HCT116 (cell line): Measurements from ENCODE around the gene PRPH. TPM values are rescaled to one million over a fixed set of nuclear protein-coding genes. Genes with fewer than 3 reads are reported as not detected.

Source experiments
- ATAC-seq: fragments of 200-7000 bp; cut with Tn5 transposase; 2 replicates; pipeline ENCODE4 v1.9.1; 2020; ENCODE audit warnings: mild to moderate bottlenecking, moderate library complexity
- BruUV-seq: library from RNA; stranded (reverse); fragments of 400-500 nt; replicated peaks from 2 replicates; lab custom pipeline; 2021; lab: Mats Ljungman, UMichigan
- CTCF ChIA-PET: fragments of 300-600 bp; sonication (Branson Sonifier 250); formaldehyde crosslinking; loops from one replicate; lab custom pipeline; 2021; ENCODE audit warnings: antibody characterized with exemption; lab: Charles Lee
- POLR2A ChIA-PET: fragments of 300-600, 350-600 bp; sonication (Branson Sonifier 250); formaldehyde crosslinking; loops from one replicate; lab custom pipeline; 2021; ENCODE audit warnings: antibody characterized with exemption; lab: Charles Lee
- RAD21 ChIA-PET, 2 experiments: fragments of 300-600 bp; sonication (Branson Sonifier 250); formaldehyde crosslinking; loops; one replicate each; lab custom pipeline; 2023; ENCODE audit warnings: low total read pairs in 2 of 2; ENCODE audit not compliant: uncharacterized antibody in 2 of 2, unreplicated experiment in 2 of 2, low non-redundant PET in 1 of 2; lab: Charles Lee
- DNase-seq: peaks from one replicate; pipeline ENCODE4 v3.0.0-alpha.2; 2010; ENCODE audit warnings: low read depth, low spot score
- H2AFZ ChIP-seq: fragments of 200-600 bp; shearing (Covaris generic), sonication (generic); 2 replicates; pipeline ENCODE4 v1.6.1; 2017; ENCODE audit warnings: low read depth, mixed run types, mixed read lengths, antibody characterized with exemption, low read length; ENCODE audit not compliant: poor library complexity, severe bottlenecking
- H3K27ac ChIP-seq: 2 replicates; pipeline ENCODE4 v1.5.1; 2012; ENCODE audit warnings: low read depth, low read length
- H3K27me3 ChIP-seq: fragments of 200-600 bp; sonication (generic); 2 replicates; pipeline ENCODE4 v1.6.1; 2016; ENCODE audit warnings: mixed run types, low read length, mixed read lengths; ENCODE audit not compliant: insufficient read depth
- H3K36me3 ChIP-seq, 2 experiments: fragments of 200-500 bp in 1 of 2; fragments of 200-600 bp in 1 of 2; sonication (Bioruptor generic) in 1 of 2; sonication (generic) in 1 of 2; 2 replicates each; pipeline versions ENCODE4 v1.5.1 to v1.6.1; 2014 to 2016; ENCODE audit warnings: low read length in 2 of 2, inconsistent platforms in 1 of 2, mixed read lengths in 1 of 2, mixed run types in 1 of 2; ENCODE audit not compliant: insufficient read depth in 2 of 2, control insufficient read depth in 1 of 2
- H3K4me1 ChIP-seq, 2 experiments: fragments of 200-600 bp in 1 of 2; sonication (generic) in 1 of 2; 2 replicates each; pipeline versions ENCODE4 v1.5.1 to v1.6.1; 2012 to 2017; ENCODE audit warnings: low read length in 2 of 2, inconsistent platforms in 1 of 2, mild to moderate bottlenecking in 1 of 2, mixed read lengths in 1 of 2, mixed run types in 1 of 2, moderate library complexity in 1 of 2; ENCODE audit not compliant: insufficient read depth in 2 of 2, control insufficient read depth in 1 of 2
- H3K4me2 ChIP-seq: fragments of 200-600 bp; sonication (generic); 2 replicates; pipeline ENCODE4 v1.6.1; 2017; ENCODE audit warnings: mixed run types, low read length, mixed read lengths
- H3K4me3 ChIP-seq, 2 experiments: fragments of 200-600 bp in 1 of 2; sonication (generic) in 1 of 2; replicated peaks in 1 of 2; 2 replicates each; pipeline ENCODE4 v1.5.1; 2011 to 2016; ENCODE audit warnings: low read length in 2 of 2, control low read depth in 1 of 2, low read depth in 1 of 2, mild to moderate bottlenecking in 1 of 2, mixed read lengths in 1 of 2, mixed run types in 1 of 2
- H3K79me2 ChIP-seq: fragments of 200-600 bp; sonication (generic); 2 replicates; pipeline ENCODE4 v1.6.1; 2017; ENCODE audit warnings: mild to moderate bottlenecking, mixed run types, low read length, moderate library complexity, mixed read lengths; ENCODE audit not compliant: insufficient read depth
- H3K9ac ChIP-seq: fragments of 200-600 bp; sonication (generic); 2 replicates; pipeline ENCODE4 v1.6.1; 2016; ENCODE audit warnings: low read length, mixed read lengths
- H3K9me2 ChIP-seq: fragments of 200-600 bp; sonication (generic), shearing (Covaris generic); 2 replicates; pipeline ENCODE4 v1.6.1; 2017; ENCODE audit warnings: mixed run types, mild to moderate bottlenecking, moderate library complexity; ENCODE audit not compliant: insufficient read depth
- H3K9me3 ChIP-seq, 2 experiments: fragments of 200-500 bp in 1 of 2; fragments of 200-600 bp in 1 of 2; sonication (Bioruptor generic) in 1 of 2; sonication (generic) in 1 of 2; 2 replicates each; pipeline ENCODE4 v1.6.1; 2014 to 2017; ENCODE audit warnings: low read length in 2 of 2, mixed read lengths in 2 of 2, inconsistent platforms in 1 of 2, low read depth in 1 of 2, mild to moderate bottlenecking in 1 of 2, mixed run types in 1 of 2, moderate library complexity in 1 of 2; ENCODE audit not compliant: control insufficient read depth in 1 of 2, insufficient read depth in 1 of 2
- H4K20me1 ChIP-seq: fragments of 200-600 bp; sonication (generic), shearing (Covaris generic); 2 replicates; pipeline ENCODE4 v1.6.1; 2017; ENCODE audit warnings: mixed run types, mild to moderate bottlenecking, moderate library complexity; ENCODE audit not compliant: insufficient read depth
- CBX3 ChIP-seq: IDR thresholded peaks from 2 replicates; pipeline ENCODE4 v1.6.1; 2012; ENCODE audit warnings: low read depth
- ELF1 ChIP-seq: IDR thresholded peaks from 2 replicates; pipeline ENCODE4 v1.6.1; 2012; ENCODE audit warnings: low read depth, borderline replicate concordance
- FOSL1 ChIP-seq: IDR thresholded peaks from 2 replicates; pipeline ENCODE4 v1.6.1; 2012; ENCODE audit warnings: low read depth
- POLR2A ChIP-seq: IDR thresholded peaks from 2 replicates; pipeline ENCODE4 v1.7.0; 2011; ENCODE audit warnings: borderline replicate concordance; ENCODE audit not compliant: insufficient read depth, insufficient read length; ENCODE audit errors: extremely low read depth
- POLR2AphosphoS5 ChIP-seq: IDR thresholded peaks from 2 replicates; pipeline ENCODE4 v1.6.1; 2011; ENCODE audit warnings: mild to moderate bottlenecking, low read depth, low read length, moderate library complexity
- SIN3A ChIP-seq: IDR thresholded peaks from 2 replicates; pipeline ENCODE4 v1.6.1; 2012; ENCODE audit warnings: low read depth
- SP1 ChIP-seq: IDR thresholded peaks from 2 replicates; pipeline ENCODE4 v1.6.1; 2012; ENCODE audit warnings: low read depth
- SRF ChIP-seq: IDR thresholded peaks from 2 replicates; pipeline ENCODE4 v1.6.1; 2012; ENCODE audit warnings: low read depth
- ZFX ChIP-seq: fragments of 450-650 bp; IDR thresholded peaks from 2 replicates; pipeline ENCODE4 v1.6.1; 2017
- intact Hi-C: fragments of 100-400 bp; cut with micrococcal nuclease; formaldehyde crosslinking; loops from 2 replicates; pipeline ENCODE4 v1.10.0; 2022
- total RNA-seq: library from RNA; stranded (reverse); gene quantifications from one replicate; pipeline ENCODE4 v1.2.1, GENCODE V29; 2021; ENCODE audit not compliant: unreplicated experiment
- TF ChIP-seq, protein P1 (sequence below): IDR thresholded peaks from 2 replicates; pipeline ENCODE4 v1.6.1; 2012
- TF ChIP-seq, protein P2 (sequence below): IDR thresholded peaks from 2 replicates; pipeline ENCODE4 v1.6.1; 2011; ENCODE audit warnings: mild to moderate bottlenecking, low read length, moderate library complexity; ENCODE audit not compliant: insufficient replicate concordance; ENCODE audit errors: extremely low read depth

Gene PRPH
- total RNA-seq, 1 experiment from 2014 or later: 6.7 TPM

DNA sequence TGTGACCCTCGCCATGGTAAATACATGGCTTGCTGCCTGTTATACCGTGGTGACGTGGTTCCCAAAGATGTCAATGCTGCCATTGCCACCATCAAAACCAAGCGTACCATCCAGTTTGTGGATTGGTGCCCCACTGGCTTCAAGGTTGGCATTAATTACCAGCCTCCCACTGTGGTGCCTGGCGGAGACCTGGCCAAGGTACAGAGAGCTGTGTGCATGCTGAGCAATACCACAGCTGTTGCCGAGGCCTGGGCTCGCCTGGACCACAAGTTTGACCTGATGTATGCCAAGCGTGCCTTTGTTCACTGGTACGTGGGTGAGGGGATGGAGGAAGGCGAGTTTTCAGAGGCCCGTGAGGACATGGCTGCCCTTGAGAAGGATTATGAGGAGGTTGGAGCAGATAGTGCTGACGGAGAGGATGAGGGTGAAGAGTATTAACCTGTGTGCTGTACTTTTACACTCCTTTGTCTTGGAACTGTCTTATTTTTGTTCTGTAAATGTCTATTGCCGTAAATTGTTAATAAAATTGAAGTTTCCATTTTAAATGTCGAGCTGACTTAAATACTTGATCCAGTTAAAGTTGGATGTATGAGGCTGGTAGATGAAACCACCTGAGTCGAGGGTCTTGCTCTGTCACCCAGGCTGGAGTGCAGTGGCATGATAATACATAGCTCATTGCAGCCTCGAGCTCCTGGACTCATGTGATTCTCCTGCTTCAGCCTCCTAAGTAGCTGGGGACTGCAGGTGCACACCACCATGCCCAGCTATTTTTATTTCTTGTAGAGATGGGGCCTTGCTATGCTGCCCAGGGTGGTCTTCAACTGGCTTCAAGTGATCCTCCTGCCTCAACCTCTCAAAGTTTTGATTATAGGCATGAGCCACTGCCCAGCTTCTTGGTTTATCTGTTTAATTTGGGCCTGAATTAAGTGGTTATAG is 21.9 kb upstream of the PRPH start:
- Histone ChIP-seq H3K9me2 (no peaks in the 10 kb centered on the region), H3K4me1 (peaks cover 0 to 9% of the 10 kb centered on the region in 2 experiments; a peak in 2 of 4 replicates)
- TF ChIP-seq POLR2AphosphoS5: peak; percentile 42; the same call in 1 of the 2 replicates
- TF ChIP-seq SIN3A: peak; percentile 12; the same call in 1 of the 2 replicates
- no peak for TF ChIP-seq FOSL1
- TF ChIP-seq, all 23 proteins: peak for 2
- RAD21 ChIA-PET: no interaction called here
- no peak overlapping the region for H3K4me2 ChIP-seq
- intact Hi-C loops: no loop called here
- H2AFZ ChIP-seq: no peak overlapping the region
- ATAC-seq (peak; percentile 20; the same call in 1 of the 2 replicates), DNase-seq (no peak)
- peaks cover 23 to 46% of the 10 kb centered on the region in 2 experiments for H3K36me3 ChIP-seq
- H3K9ac ChIP-seq: no peak overlapping the region
- no peak overlapping the region for H3K4me3 ChIP-seq
- TSS peak; percentile 9 for BruUV-seq
- H3K27me3 ChIP-seq: no peaks in the 10 kb centered on the region
- CTCF ChIA-PET: no interaction called here
- H3K9me3 ChIP-seq: no peaks in the 10 kb centered on the region
- peaks cover 40% of the 10 kb centered on the region; the same call in 1 of the 2 replicates for H4K20me1 ChIP-seq
- H3K27ac ChIP-seq: no peak overlapping the region
- peaks cover 39% of the 10 kb centered on the region for H3K79me2 ChIP-seq
- POLR2A ChIA-PET: interaction anchor here (1.0 kb wide), 1 partner anchor 8 kb away, joined by 3 read pairs; the partner anchor contains the start of gene TUBA1C

GRCh38 chr12:49273726-49274395 is 21.1 kb upstream of the PRPH start:
- ATAC-seq (peak; percentile 46), DNase-seq (no peak)
- H3K4me2 ChIP-seq: no peak overlapping the region
- intact Hi-C loops: no loop called here
- no peak overlapping the region for H3K9ac ChIP-seq
- CTCF ChIA-PET: no interaction called here
- no TSS peak for BruUV-seq
- peaks cover 35% of the 10 kb centered on the region; the same call in 1 of the 2 replicates for H4K20me1 ChIP-seq
- H3K27me3 ChIP-seq: no peaks in the 10 kb centered on the region
- H3K27ac ChIP-seq: no peak overlapping the region
- POLR2A ChIA-PET: interaction anchor here (0.6 to 1.0 kb wide), 2 partner anchors 9 to 350 kb away, joined by 3 read pairs; partner anchors contain the start of genes PRPF40B and TUBA1C
- no peaks in the 10 kb centered on the region for H3K9me2 ChIP-seq
- RAD21 ChIA-PET: no interaction called here
- H3K4me1 ChIP-seq: peaks cover 0 to 2% of the 10 kb centered on the region in 2 experiments; a peak in 2 of 4 replicates
- H3K36me3 ChIP-seq: peaks cover 23 to 42% of the 10 kb centered on the region in 2 experiments
- no peaks in the 10 kb centered on the region for H3K9me3 ChIP-seq
- no peak overlapping the region for H3K4me3 ChIP-seq
- H3K79me2 ChIP-seq: peaks cover 31% of the 10 kb centered on the region
- H2AFZ ChIP-seq: no peak overlapping the region
- TF ChIP-seq ZFX (no peak), POLR2A (no peak), CBX3 (no peak), POLR2AphosphoS5 (no peak; the same call in 1 of the 2 replicates), SRF (no peak), SIN3A (no peak), SP1 (no peak), ELF1 (no peak)
- TF ChIP-seq, protein P1, sequence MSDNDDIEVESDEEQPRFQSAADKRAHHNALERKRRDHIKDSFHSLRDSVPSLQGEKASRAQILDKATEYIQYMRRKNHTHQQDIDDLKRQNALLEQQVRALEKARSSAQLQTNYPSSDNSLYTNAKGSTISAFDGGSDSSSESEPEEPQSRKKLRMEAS: no peak
- TF ChIP-seq, protein P2, sequence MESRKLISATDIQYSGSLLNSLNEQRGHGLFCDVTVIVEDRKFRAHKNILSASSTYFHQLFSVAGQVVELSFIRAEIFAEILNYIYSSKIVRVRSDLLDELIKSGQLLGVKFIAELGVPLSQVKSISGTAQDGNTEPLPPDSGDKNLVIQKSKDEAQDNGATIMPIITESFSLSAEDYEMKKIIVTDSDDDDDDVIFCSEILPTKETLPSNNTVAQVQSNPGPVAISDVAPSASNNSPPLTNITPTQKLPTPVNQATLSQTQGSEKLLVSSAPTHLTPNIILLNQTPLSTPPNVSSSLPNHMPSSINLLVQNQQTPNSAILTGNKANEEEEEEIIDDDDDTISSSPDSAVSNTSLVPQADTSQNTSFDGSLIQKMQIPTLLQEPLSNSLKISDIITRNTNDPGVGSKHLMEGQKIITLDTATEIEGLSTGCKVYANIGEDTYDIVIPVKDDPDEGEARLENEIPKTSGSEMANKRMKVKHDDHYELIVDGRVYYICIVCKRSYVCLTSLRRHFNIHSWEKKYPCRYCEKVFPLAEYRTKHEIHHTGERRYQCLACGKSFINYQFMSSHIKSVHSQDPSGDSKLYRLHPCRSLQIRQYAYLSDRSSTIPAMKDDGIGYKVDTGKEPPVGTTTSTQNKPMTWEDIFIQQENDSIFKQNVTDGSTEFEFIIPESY: no peak
